Measurements from ENCODE around the gene SCARB1.

Gene SCARB1

DNA sequence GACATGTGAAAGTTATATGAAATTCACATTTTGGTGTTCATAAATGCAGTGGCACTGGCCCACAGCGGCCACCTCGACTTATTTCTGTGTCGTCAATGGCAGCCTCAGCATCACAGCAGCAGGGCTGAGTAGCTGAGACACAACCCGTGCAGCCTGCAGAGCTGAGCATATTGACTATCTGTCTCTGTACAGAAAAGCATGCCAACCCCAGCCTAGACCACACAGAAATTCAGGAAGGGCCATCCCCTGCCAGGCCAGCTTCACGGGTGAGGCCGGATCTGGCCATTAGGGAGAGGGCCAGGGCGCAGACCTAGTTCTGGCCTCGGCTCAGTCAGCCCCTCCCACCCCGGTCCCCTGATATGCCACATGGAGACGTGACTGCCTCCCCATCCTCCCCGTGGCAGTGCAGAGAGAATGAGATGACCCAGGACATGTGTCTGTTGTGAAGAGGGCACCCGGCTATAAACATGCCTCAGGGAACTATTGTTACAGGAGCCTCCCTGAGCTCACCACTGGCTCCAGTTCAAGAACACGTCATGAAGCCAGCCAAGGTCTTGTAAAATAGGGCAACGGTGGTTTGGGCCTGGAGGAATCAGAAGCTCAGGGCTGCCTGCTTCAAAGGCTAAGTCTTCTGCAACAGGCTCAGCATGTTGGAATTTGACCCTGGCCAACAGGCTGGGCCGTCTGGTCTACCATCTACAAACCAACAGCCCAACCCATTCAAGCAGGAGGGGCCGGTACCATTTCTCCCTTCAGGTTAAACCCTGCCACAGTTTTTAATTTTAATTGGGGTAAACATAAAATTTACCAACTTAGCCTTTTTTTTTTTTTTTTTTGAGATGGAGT, 25.5 kb downstream of the SCARB1 start:
- no peak for DNase-seq

DNA sequence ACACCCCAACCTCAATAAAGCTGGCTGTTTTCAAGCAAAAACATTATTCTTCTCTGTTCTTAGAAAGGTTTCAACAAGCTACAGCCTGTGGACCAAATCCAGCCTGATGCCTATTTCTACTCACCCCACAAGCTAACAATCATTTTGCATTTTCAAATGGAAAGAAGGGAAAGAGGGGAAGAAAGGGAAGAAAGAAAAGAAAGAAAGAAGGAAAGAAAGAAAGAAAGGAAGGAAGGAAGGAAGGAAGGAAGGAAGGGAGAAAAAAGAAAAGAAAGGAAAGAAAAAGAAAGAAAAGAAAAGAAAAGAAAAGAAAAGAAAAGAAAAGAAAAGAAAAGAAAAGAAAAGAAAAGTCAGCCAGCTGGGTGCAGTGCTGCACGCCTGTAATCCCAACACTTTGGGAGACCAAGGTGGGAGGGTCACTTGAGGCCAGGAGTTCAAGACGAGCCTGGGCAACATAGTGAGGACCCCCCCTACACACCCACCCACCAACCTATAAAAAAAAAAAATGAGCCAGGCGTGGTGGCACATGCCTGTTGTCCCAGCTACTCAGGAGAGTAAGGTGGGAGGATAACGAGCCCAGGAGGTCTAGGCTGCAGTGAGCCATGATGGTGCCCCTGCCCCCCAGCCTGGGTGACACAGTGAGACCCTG, 26.3 kb downstream of the SCARB1 start:
- no peak for DNase-seq

DNA sequence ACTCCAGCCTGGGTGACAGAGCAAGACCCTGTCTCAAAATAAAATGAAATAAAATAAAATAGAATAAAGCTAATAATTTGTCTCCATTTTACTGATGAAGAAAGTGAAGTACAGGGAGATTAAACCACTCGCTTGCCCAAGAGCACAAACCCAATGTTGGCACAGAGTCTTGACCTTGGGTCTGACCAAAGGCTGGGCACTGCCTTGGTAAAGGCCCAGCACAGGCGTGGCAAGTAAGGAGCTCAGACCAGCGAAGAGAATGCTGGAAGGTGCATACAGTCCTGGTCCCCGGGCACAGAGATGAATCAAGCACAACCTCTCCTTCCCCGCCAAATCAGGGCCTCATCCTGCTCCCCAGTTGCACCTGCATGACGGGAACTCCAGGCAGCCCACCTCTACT, 26.9 kb downstream of the SCARB1 start:
- no peak for DNase-seq

- DNase-seq: no peak
Measured at GRCh38 chr12:124835656-124836410, 27.8 kb downstream of the SCARB1 start.

DNA sequence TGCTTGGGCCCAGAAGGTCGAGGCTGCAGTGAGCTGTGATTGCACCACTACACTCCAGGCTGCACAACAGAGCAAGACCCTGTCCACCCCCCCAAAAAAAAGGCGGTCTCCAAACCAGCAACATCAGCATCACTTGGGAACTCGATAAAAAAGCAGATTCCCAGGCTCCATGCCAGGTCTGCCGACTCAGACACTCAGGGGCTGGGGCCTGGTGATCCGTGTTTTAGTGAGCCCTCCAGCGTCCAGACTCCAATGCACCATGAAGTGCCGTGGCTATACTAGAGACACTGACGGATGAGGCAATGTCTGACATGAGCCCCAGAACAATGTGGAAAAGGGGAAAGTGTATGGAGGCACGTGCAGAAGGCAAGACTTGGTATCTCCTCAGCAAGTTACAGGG, 28.8 kb downstream of the SCARB1 start:
- no peak for DNase-seq

DNA sequence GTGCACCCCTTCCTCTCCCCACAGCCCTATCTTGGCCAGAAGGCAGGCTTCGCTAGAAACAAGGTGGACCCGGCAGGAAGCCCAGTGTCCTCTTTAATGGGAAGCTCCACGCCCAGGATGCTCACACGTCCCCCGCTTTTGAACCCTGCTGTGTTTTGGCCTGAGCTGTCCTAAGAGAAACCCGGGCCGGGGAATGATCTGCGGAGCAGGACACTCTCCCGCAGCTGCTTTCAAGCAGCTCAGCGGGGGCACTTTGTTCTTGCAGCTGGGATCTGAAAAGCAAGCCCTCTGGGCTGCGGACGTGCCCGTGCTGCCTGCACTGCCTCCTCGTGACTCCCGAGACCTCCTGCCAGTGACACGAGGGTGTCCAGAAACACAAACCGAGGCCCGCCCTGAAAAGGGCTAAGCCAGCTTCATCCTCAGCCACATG, 30.0 kb downstream of the SCARB1 start:
- no peak for DNase-seq

DNA sequence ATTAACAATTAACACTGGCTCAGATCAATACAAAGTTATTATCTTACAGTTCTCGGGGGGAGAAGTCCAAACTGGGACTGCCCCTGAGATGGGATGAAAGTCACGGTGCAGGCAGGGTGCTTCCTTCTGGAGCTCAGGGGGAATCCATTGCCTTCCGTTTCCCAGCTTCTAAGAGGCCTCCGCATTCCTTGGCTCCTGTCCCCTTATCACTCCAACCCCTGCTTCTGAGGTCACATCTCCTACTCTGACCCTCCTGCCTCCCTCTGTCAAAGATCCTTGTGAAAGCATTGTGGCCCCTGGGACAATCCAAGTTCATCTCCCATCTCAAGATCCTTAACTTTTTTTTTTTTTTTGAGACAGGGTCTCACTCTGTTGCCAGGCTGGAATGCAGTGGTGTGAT, 30.8 kb downstream of the SCARB1 start:
- no peak for DNase-seq

DNA sequence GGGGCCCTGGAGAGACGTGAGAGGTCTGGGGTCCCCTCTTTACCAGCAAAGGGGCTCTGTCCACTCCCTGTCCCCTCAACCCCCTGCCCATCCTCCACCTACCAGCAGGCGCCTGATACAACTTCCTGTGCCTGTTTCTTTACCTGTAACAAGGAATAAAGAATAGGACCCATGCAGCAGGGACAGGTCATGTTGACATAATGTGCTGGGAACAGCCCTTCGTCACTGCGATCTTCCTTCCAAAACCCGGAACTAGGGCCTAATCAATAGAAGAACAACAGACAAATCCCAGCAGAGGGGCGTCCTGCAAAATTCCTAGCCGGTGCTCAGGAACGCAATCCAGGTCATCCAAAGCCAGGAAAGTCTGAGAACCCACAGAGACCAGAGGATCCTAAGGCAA, 32.1 kb downstream of the SCARB1 start:
- no peak for DNase-seq

- DNase-seq: no peak
Measured at GRCh38 chr12:124830306-124830705, 33.4 kb downstream of the SCARB1 start.

- no peak for DNase-seq
Measured at GRCh38 chr12:124829708-124830304, 33.9 kb downstream of the SCARB1 start.

- no peak for DNase-seq
Measured at GRCh38 chr12:124829008-124829707, 34.5 kb downstream of the SCARB1 start.

DNA sequence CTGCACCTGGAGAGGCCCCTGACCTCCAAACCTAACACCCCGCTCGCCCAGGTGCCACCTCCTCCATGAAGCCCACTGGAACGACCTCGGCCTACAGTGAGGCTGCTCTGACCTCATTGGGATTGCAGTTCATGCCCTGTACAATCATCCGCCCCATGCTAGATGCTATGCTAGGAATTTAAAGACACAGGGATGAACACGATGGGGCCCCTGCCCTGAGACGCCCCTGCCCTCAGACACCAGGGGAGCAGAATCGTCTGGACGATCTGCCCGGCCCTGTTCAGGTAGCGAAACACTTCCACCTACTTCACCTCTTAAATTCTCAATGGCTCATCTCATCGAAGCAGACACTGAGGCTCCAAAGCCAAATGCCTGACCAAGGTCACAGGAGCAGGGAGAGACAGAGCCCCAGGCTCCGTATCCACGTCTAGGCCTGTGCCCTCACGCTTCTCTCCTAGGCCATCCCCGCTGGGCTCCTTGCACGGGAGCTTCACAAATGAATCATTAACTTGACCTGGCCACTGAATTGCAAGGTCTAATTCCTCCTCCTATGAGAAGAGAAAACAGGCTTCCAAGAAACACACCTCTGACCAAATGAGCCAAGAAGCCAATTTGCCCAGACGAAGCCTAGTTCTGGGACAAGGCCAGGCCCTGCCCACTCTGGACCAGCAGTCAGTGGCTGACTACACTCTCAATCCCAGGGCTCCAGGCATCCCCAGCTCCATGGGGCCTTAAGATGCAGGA, 35.2 kb downstream of the SCARB1 start:
- no peak for DNase-seq

DNA sequence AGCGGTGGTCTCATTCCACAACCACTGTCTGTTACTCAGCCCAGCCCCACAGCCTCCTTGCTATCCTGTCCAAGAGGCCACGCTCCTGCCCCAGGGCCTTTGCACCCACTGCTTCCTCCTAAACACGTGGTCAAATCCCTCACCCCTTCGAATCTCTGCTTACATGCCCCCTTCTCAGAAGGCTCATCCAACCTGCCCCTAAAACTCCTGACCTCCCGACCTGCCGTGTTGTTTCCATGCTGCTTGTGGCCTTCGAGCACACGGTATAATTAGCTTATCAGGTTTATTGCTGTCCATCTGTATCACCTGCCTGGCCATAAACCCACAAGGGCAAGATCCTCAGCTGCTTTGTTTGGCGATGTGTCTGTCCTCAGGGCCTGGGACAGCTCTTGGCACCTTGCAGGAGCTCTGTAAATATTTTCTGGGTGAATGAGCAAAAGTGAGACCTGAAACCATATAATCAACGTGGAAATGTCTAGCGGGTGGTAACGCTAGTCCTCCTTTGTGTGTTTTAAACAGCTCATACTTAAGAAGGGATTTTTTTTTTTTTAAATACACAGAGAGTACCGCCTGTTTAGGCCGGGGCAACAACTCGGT, 36.0 kb downstream of the SCARB1 start:
- peak; percentile 38 for DNase-seq

DNA sequence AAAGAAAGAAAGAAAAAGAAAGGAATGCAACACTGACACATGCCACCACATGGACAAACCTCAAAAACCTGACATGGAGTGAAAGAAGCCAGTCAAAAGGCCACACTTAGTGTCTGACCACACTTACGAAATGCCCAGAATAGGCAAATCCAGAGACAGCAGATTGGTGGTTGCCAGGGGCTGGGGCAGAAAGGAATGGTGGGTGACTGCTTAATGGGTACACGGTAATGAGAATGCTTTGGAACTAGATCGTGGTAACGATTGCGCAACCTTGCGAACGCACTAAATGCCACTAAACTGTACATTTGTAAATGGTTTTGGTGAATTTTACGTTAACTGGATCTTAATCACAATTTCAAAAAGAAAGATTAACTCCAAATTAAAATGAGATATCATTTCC, 39.5 kb downstream of the SCARB1 start:
- no peak for DNase-seq

- no peak for DNase-seq
Measured at GRCh38 chr12:124823272-124823970, 40.2 kb downstream of the SCARB1 start.

- no peak for DNase-seq
Measured at GRCh38 chr12:124822218-124822617, 41.4 kb downstream of the SCARB1 start.

DNA sequence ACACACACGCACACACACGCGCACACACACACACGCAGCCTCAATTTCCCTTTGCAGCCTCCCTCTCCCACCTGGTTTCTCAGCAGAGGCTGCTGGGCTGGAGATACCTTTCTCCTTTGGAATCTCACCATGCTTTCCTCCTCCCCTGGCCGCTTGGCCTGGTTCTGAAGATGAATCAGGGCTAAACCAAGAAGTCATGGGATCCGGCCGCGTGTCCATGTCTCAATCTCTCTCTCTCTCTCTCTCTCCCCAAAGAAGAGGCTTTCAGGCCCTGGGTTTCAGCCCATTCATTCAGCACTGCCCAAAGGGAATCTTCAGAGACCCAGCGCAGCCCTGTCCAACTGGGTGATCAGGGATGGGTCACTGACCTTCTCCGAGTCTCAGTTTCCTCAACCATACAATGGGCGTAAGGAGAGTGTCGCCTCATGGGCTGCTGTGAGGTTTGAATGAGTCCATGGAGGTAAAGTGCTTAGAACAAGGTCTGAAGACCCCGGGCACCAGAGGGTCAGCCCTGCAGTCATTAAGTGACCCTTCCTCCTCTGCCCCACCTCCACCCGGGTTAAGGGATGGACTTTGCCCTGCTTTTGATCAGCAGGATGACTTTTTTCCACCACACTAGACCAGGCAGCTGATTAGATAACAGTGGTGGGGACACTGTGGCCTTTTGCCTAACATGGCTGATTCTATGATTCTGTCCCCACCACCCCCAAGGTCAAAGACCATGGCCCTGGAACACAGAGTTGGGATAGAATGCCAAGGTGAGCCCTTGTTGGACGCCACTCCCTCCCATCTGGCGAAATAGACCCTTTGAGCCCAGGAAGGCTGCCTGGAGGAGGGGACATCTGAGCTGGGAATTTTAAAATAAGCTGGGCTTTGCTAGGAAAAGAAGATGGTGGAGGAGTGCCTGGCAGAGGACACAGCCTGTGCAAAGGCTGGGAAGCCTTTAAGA, 42.1 kb downstream of the SCARB1 start:
- DNase-seq: no peak

DNA sequence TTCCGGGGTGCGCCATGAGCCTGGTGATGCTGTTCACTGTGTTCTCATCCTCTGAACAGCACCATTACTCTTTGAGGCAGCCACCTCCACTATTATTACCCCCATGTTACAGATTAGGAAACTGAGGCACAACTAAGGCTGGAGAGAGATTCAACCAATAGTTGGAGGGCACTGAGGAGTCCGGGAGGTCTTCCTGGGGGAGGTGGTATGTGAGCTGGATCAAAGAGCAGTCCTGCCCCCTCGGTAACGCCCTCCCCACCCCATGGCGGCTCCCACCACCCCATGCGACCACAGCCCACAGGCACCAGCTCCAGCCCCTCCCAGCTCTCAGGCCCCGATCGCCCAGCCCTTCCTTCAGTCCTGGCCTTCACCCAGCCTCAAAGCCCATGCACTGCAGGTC, 43.5 kb downstream of the SCARB1 start:
- DNase-seq: no peak

DNA sequence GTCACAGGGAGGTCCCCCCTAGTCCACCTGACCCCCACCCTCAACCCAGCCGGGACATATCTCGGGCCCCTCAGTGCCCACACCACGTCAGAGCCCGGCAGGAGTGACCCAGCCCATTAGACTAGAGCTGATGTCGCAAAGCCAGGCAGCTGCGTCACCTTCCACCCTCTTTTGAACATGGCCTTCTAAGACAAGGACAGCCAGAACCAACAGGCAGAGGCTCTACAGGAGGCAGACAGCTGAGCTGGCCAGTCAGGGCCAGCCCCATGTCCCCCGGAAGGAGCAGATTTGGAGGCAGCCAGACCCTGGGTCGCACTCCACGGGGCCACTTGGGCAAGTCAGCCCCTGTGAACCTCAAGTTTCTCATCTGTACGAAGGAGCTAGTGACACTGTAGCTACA, 44.1 kb downstream of the SCARB1 start:
- no peak for DNase-seq

- DNase-seq: no peak
Measured at GRCh38 chr12:124819080-124819479, 44.6 kb downstream of the SCARB1 start.

Data from activated CD4-positive, alpha-beta T cell treated with anti-CD3 and anti-CD28 coated beads, Interleukin-10, Interleukin-2, amounts not matched to agents 100 ng/mL and 50 ng/mL, durations not matched to agents 16 hours and 8 hours (primary cell).